Activated naive CD8-positive, alpha-beta T cell treated with anti-CD3 and anti-CD28 coated beads, Interleukin-2, amount 50 U/mL, for 16 hours (primary cell): ENCODE results near the gene LPAR6.

Experiments
- DNase-seq: peaks from one replicate; pipeline ENCODE4 v3.0.0-alpha.2; 2020; ENCODE audit warnings: low read depth, low spot score

Gene LPAR6

GRCh38 chr13:48377857-48378256 lies 35.1 kb downstream of the LPAR6 start:
- no peak for DNase-seq

GRCh38 chr13:48370815-48371214 lies 42.1 kb downstream of the LPAR6 start:
- no peak for DNase-seq

GRCh38 chr13:48369988-48370387 lies 42.9 kb downstream of the LPAR6 start:
- DNase-seq: no peak
